Epidermal melanocyte (primary cell): ENCODE measurements around the gene AAK1.
"Not testable (repeated sequence)": the region's sequence is repeated elsewhere in the genome, so short reads cannot be mapped to it uniquely, and the experiment has no call there.

ENCODE experiments used
- DNase-seq: peaks from one replicate; pipeline ENCODE4 v3.0.0; 2011; ENCODE audit warnings: low spot score; ENCODE audit not compliant: insufficient read length

The AAK1 gene

GRCh38 chr2:69643602-69644505, at the start of gene AAK1:
Gene AAK1, minus strand, starts transcription at chr2:69643739. Its CDS starts 699 bp downstream, at chr2:69643040.
- peak; percentile 83 for DNase-seq

- DNase-seq: no peak
These were observed 48.9 kb upstream of the AAK1 start for GRCh38 chr2:69692424-69692823.

GRCh38 chr2:69689969-69690368, 46.4 kb upstream of the AAK1 start:
- DNase-seq: no peak

- DNase-seq: no peak
These were observed 45.9 kb upstream of the AAK1 start for GRCh38 chr2:69689466-69689865.

- no peak for DNase-seq
These were observed 44.6 kb upstream of the AAK1 start for GRCh38 chr2:69687971-69688611.

- DNase-seq: no peak
These were observed 43.3 kb upstream of the AAK1 start for GRCh38 chr2:69686813-69687212.

- DNase-seq: no peak
These were observed 41.9 kb upstream of the AAK1 start for GRCh38 chr2:69685321-69686048.

GRCh38 chr2:69683170-69683971, 39.8 kb upstream of the AAK1 start:
- peak; percentile 23 for DNase-seq

- no peak for DNase-seq
These were observed 39.0 kb upstream of the AAK1 start for GRCh38 chr2:69682525-69682924.

GRCh38 chr2:69680001-69680675, 36.6 kb upstream of the AAK1 start:
- no peak for DNase-seq

GRCh38 chr2:69677914-69678313, 34.4 kb upstream of the AAK1 start:
- no peak for DNase-seq

- no peak for DNase-seq
These were observed 32.6 kb upstream of the AAK1 start for GRCh38 chr2:69676146-69676545.

GRCh38 chr2:69674316-69674670, 30.8 kb upstream of the AAK1 start:
- DNase-seq: no peak

GRCh38 chr2:69673098-69673497, 29.6 kb upstream of the AAK1 start:
- not testable (repeated sequence) for DNase-seq

- DNase-seq: no peak
These were observed 26.1 kb upstream of the AAK1 start for GRCh38 chr2:69669666-69670065.

- DNase-seq: no peak
These were observed 25.1 kb upstream of the AAK1 start for GRCh38 chr2:69668598-69668997.

- DNase-seq: no peak
These were observed 24.4 kb upstream of the AAK1 start for GRCh38 chr2:69667805-69668382.

GRCh38 chr2:69665152-69665551, 21.6 kb upstream of the AAK1 start:
- DNase-seq: no peak

- DNase-seq: no peak
These were observed 20.3 kb upstream of the AAK1 start for GRCh38 chr2:69663860-69664259.

- DNase-seq: not testable (repeated sequence)
These were observed 19.0 kb upstream of the AAK1 start for GRCh38 chr2:69662547-69662946.
